Measurements from ENCODE around the gene IL1RL1.

IL1RL1 gene

DNA sequence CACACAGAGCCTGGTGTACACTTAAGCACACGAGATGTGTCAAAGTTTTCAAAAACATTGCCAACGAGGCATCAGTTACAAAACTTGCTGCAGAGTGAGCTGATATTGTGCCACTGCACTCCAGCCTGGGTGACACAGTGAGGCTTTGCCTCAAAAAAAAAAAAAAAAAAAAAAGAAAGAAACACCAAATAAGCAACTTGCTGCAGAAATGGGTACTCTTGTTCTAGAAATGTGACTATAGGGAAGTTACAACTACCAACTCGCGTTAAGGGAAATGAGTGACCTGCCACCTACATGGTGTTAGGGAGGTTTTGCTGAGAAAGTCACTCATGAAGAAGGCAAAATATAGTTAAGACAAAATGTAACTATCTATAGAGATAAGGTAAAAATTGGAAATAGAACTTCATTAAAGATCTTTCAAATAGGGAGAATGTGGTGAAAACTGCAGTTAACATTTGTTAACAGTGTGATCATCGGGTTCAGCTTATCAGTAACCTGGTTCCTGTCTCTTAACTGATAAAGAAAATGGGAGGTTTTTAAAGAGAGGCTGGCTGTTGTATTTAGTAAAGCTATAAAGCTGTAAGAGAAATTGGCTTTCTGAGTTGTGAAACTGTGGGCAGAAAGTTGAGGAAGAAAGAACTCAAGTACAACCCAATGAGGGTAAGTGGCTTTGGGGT is at the start of gene IL1RL1:
TSS of gene IL1RL1 (plus strand) at position 600 of the 677 bp plus-strand sequence. CDS start 26,702 bp downstream, outside the sequence.
- DNase-seq, result no peak

DNA sequence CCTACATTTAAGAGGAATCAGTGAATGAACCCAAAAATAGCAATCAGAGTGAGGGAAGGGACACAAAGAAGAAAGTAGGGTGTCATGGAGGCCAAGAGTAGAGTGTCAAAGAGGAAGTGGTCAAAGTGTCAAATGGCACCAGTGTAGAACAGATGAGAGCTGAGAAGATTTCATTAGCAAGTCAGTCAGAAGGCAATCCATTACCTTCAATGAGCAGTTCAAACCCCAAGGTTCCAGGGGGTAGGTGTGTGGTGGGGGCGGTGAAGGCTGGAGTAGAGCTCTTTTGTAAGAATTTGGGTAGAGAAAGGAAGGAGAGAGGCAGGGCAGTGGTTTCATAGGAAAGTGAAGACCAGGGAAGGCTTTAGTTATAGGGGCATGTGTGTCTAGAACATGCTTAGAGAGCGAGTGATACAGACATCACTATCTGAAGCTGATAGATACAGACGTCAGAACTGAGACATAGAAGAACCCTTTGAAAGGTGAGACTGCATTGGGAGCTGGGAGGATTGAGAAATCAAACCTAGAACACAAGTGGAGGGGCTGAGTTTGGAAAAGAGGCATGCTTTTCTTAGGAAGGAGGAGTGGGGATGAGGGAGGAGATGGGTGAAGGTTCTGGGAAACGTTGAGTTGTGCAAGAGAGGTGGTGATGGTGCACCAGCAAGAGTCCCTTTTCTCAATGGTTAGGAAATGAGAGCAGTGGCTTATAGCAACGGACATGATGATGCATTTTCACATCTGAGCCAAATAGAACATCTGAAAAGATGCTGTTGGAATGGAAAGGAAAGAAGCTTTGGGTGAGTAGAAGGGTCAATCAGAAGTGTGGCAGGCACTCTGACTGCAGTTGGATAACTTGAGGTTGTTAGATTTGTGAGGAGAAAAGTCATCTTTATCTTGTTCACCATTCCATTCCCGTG is 48.9 kb upstream of the IL1RL1 start:
- no peak for DNase-seq

DNA sequence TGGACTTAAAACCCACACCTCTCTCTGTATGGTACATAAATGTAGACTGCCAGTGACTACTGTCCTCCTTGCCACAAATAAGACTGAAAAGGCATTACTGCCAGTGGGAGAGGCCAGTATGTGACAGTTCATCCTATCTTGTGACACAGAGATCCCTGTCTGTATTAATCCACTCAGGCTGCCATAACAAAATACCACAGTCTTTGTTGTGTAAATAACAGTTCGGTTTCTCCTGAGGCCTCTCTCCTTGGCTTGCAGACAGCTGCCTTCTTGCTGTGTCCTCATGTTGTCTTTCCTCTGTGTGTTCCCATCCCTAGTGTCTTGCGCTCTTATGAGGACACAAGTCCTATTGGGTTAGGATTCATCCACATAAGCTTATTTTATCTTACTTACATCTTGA is 46.4 kb upstream of the IL1RL1 start:
- DNase-seq, result no peak

DNA sequence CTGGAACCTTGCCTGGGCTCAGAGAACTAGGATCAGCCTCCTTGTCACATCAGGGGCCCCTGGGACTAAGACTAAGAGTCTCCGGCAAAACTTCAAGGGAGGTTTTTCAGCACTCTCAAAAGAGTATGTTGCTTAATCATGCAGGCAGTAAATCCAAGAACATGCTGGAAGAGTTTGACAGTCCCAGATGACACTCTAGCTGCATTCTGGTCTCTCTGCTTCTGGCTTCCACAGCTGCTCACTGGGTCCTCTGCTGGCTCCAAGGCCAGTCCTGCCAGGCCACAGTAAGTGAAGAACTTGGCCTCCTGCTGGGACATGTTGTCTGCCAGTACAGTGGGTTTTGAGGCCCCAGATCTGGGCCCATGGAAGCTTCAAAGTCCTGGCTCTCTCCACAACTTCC is 45.2 kb upstream of the IL1RL1 start:
- DNase-seq, result no peak

DNA sequence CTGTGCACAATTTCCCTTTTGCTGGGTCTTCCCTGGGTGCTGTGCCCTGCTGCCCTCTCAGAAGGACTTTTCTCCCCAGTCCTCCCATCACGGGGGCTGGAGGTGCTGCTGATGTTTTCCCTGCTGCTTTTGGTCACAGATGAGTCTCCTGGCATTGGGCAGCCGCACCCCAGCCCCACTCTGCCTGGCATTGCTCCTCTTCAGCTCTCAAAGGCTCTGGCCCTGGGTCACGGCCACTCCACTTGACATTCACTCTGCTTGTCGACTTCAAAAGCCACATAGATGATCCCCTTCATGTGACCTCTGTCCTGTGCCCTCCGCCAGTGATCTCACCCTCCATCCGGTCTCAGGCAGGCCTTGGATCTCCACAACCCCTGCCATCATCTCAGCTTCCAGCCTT is 43.6 kb upstream of the IL1RL1 start:
- no peak for DNase-seq

DNA sequence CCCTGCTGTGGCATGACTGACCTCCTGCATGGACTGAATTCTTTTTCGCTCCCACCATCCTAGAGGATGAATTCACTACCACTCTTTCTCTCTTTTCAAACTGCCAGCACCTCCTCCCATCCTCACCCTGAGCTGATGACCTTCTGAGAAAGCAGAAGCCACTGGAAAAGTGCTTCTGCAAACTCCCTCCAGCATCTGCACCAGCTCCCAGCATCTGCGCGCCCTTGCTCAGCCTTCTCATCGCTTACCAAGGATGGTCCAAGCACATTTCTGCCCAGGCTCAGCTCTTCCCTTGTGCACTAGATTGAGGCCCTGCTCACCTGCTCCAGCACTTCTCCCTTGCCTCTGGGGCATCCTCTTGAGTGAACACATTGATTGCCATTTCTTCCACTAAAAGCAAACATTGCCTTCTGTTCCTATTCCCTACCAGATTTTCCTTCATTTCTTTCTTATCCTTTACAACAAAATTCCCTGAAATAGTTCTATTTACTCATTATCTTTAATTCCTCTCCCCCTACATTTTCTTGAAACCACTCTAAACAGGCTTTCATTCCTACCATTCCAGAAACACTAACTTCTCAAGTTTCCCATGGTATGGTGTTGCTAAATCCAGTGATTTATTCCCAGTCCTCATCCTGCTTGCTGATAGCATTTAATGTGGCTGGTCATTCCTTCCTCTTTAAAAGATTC is 42.7 kb upstream of the IL1RL1 start:
- no peak for DNase-seq

DNA sequence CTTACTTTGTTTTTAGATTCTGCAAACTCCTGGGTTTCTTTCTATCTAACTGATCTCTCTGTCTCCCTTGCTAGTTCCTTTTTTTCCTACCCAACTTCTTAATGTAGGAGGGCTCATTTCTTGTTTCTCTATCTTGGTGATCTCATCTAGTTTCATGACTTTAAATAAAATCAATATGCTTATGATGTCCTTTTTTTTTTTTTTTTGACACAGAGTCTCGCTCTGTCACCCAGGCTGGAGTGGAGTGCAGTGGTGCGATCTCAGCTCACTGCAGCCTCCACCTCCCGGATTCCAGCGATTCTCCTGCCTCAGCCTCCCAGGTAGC is 42.2 kb upstream of the IL1RL1 start:
- no peak for DNase-seq

DNA sequence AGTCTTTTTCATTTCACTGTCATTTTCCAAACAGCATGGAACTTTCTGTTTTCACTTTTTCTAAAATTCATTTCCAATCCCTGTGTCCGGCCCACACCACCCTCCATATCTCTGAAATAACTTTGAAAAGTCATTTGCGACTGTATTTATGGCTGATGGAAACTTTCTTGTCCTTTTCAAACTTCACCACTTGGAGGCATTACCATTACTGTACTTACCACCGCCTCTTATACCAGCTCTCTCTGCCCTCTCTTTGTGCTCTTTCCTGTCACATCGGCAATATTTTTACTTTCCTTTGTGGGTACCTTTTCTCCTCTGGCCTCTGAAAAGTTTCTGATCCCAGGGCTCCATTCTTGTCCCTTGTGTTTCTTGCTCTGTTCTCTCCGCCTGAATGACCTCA is 39.5 kb upstream of the IL1RL1 start:
- DNase-seq, result peak in 1 of 2 donors; percentile 28

DNA sequence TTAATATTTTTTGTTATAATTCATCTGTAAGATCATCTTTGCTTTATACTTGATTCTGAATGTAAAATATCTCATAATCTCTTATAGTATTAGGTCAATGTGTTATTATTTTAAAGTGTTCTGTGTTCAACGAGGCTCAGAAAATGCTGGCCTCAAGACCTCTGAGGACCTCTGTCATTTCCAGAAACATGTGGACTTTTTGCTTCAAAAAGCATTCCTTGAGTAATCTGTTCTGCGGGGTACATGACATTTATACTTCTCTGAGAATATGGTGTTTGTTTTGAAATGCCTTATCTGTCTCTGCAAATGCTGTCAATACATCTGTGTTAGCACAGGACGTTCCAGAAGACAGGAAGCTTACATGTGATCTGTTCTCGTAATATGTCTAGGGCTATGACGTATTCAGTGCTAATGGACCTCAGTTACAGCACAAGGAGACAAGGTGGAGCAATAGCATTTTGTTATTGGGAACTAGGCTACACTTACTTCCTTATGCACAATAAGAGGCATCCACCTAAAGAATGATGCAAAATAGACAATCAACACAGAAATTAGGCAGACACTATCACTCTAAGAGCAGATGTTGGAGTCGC is 37.6 kb upstream of the IL1RL1 start:
- DNase-seq, result no peak

DNA sequence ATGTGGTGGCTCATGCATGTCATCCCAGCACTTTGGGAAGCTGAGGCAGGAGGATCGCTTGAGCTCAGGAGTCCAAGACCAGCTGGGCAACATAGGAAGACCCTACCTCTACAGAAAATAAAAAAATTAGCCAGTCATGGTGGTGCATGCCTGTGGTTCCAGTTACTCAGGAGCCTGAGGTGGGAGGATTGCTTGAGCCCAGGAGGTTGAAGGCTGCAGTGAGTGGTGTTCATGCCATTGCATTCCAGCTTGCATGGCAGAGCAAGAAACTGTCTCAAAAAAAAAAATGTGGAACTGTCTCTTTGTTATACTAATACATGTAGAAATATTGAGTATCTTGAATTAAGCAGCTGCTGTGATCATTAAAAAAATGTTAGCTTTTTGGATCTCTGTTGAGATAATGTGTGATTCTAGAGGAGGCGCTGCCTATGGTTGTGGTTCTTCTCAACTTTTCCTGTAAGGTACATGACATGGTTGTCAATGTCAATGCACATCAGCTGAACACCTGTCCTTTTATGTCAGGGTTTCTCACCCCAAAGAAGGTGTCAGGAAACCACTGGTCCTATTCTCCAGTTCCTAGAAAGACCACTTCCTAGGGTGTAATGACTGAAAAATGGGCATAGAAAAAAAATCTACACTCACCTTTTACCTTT is 34.7 kb upstream of the IL1RL1 start:
- no peak for DNase-seq

DNA sequence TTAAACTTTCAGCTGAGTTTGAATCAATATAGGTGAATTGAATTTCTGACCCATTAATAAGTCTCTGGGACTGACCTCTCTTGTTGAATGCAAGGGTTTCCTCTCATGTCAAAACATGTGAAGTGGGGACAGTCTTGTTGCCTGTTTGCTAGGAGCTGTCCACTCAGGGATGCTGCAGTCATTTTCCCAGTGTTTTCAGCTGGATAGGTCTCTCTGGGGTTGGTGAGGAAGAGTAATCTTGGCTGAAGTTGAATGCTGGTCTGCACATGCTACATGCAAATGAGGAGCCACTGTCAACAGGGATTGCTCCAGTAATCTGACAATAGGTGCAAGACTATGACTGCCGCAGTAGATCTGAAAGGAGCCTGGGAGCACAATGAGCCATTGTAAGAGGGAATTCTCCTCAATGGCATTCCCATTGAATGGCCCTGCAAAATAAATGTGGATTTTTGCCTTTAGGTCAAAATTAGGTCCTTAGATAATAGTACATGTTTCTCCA is 34.1 kb upstream of the IL1RL1 start:
- no peak for DNase-seq

DNA sequence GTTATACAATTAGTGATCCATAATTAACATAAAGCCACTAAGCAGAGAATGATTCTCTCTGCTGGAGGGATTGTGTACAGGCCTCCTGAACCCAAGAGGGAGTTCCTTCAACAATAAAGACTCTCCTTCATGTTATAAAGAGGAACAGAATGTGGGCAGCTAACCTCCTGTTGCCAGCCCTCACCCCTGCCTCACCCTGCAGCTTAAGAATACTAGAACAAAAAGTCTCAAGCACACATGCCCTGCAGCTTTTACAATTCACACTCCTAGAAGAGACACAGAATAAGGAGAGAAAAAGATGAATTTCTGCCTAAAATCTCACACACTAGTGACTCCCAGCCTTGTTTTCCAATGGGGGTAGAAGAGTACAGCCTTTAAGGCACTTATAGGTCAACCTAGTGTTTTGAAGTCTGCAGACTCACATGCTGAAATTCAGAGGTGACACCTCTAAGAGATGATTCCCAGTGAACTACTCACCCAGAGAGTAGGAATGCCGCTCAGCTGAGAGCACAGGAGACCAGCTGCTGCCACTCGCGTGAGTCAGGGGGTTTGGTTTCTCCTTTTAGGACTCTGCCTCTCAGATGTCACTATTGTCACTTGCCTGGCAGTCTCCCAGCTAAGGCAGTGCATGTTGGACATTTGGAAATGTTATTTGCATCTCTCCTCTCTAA is 32.5 kb upstream of the IL1RL1 start:
- DNase-seq, result no peak

DNA sequence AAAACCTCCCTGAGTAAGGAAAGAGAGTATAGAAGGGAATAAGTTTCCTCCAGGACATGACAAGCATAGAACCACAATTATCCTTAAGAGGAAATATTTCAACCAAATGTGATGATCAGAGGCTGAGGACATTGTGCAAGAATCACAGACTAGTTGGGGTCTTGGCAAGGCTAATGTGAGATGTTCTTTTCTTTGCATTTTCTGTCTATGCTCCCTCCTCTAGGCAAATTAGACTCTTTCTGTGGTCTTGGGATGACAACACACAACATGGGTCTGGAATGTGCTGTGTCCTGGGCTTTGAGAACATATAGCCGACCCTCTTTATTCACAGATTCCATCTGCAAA is 32.0 kb upstream of the IL1RL1 start:
- DNase-seq, result no peak

DNA sequence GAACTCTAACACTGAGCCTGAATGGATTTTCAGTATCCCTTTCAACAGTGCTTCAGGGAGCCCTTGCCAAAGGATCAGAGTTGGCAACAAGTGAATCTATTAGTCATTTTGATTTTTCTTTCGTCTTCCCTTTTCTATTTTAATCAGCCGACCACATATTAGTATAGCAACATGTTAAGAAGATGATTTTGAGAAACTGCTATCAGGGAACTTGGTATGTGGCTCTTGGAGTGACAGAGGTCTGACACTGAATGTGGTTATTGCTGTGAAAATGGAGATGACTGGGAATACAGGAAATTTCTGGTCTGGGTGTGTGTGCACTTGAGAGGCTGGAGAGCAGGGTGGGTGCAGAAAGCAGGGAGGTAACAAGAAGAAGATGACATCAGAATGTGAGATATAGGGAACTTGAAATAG is 28.7 kb upstream of the IL1RL1 start:
- DNase-seq, result peak in 1 of 2 donors; percentile 8

DNA sequence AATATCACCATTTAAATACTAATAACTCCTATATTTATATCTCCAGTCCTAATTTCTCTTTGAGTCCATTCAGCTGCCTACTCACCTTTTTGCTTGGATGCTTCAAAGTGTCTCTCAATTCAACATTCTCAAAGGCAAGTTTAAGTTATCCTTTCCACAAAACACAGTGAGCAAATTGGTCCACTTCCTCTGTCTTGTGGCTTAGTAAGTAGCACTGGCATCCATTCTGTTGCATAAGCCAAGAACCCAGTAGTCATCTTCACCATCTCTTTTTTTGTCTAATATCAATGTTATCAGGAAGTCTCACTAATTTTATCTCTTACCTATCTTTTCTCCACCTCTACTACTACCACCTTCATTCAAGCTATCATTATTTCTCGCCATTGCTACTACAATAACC is 27.4 kb upstream of the IL1RL1 start:
- no peak for DNase-seq

DNA sequence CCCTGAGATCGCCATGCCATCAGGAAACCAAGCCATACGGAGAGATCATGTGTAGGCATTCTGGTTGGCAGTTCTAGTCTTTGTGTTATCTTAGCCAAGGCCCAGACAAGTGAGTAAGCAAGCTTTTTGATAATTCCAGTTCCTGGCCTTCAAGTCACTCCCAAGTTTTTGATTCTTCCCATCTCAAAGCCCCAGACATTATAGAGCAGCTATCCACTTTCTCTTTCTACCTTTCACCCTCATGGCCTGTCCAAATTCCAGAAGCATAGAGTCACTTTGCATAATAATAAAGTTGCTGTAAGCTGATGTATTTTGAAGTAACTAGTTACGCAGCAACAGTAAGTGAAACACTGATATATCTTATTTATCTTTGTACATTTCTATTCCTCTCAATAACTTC is 26.8 kb upstream of the IL1RL1 start:
- no peak for DNase-seq

DNA sequence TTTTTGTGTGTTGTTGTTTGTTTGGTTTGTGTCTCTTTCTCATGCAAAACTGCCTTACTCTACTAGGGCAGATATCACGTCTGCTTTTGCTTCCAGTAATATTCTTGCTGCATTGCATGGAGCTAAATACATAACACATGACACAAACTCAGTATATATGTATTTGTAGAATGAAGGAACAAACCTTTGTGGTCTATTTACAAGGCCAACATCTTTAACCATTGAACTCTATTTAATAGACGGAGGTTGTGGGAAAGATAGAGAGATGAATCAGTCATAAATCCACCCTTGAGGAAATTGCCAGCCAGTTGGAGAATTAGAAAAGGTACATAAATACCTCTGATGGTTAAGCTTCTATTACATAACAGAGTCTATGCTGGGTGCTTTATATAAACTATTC is 26.0 kb upstream of the IL1RL1 start:
- DNase-seq, result no peak

DNA sequence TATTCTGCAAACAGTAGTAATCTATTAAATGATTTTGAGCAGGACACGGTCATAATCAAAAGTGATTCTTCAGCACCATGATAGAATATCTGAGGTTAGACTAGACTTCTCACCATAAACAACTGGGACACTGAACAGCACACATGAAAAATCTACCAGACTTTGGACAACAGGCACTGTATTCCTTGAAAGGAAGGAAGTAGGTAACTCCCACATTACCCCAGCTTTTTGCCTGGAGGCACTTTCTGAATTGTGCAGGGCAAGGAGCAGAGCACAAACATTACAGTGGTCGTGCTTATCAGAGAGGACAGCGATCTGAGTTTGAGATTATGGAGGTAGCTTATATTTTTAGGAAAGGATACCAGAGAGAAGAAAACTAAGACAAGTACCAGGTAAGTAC is 25.3 kb upstream of the IL1RL1 start:
- DNase-seq, result no peak

DNA sequence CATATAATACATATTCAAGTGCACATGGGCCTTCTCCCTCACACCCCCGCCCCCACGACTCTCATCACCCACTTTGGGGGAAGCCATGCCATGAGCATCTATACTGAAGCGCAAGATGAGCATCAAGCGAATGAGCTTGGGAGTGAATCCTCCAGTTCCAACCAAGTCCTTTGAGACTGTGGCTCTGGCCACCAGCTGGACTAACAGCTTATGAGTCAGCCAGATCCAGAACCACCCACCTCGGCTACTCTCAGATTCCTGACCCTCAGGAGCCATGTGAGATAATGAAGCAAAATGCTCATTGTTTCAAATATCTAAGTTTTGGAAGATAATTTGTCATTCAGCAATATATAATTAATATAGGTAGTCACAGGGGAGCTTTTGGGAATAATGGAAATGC is 22.2 kb upstream of the IL1RL1 start:
- no peak for DNase-seq

DNA sequence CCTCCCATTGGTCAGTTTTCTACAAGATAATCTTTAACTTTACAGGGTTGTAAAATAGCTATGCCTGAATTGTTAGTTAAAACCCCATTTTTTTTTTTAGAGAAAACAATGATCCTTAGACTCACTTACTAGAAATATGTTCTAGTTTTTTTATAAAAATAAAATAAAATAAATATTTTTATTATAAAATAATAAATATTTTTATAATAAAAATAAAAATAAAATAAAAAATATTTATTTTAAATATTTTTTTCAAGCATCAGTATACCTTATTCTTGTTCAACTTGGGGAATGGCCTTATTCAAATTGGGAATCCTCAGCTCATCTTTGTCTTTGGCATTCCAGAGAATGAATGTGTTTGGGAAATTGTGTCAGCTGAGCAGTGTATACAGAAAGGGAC is 20.8 kb upstream of the IL1RL1 start:
- no peak for DNase-seq

DNA sequence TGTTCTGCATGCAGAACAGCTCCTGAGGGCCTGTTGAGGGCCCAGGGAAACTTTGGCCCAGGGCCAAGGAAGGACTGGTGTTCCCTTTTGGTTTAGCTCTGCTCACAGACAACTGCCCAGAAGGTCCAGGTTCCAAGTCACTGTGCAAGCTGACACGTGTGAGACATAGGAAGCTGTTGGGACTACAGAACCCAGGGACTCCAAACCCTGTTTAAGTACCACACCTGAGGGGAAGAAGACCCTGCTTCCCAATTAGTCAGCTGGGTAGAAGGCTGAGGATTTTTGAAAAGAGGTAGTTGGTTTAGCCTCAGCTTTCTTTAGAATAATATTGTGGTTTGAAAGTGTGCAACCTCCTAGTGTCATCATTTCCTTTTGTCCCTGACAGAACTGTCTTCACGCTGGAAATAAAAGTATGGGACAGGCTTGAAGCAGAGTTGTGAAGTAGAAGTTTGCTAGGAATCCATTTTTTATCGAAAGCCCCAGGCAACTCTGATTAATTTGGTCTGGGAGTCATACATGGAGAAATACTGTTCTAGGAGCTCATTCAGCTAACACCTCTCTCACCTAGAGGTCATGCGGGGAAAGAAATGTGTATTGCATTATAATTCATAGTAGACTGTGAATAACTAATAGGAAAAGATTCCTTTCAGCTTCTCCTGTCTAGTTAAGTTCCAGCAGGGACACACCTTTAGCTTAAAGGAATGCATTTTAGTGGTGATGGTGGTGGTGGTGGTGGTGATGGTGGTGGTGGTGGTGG is 19.9 kb upstream of the IL1RL1 start:
- DNase-seq, result peak in 1 of 2 donors; percentile 13
